NOMO-1 treated with dmso at 0.1 percent for 144 hours (cell line): ENCODE results near the gene BTBD7.
"Not testable (repeated sequence)": the region's sequence is repeated elsewhere in the genome, so short reads cannot be mapped to it uniquely, and the experiment has no call there.

Source experiments
- DNase-seq: peaks from one replicate; lab custom pipeline; 2025; ENCODE audit not compliant: unreplicated experiment; lab: John Stamatoyannopoulos, UW

The BTBD7 gene, protein sequence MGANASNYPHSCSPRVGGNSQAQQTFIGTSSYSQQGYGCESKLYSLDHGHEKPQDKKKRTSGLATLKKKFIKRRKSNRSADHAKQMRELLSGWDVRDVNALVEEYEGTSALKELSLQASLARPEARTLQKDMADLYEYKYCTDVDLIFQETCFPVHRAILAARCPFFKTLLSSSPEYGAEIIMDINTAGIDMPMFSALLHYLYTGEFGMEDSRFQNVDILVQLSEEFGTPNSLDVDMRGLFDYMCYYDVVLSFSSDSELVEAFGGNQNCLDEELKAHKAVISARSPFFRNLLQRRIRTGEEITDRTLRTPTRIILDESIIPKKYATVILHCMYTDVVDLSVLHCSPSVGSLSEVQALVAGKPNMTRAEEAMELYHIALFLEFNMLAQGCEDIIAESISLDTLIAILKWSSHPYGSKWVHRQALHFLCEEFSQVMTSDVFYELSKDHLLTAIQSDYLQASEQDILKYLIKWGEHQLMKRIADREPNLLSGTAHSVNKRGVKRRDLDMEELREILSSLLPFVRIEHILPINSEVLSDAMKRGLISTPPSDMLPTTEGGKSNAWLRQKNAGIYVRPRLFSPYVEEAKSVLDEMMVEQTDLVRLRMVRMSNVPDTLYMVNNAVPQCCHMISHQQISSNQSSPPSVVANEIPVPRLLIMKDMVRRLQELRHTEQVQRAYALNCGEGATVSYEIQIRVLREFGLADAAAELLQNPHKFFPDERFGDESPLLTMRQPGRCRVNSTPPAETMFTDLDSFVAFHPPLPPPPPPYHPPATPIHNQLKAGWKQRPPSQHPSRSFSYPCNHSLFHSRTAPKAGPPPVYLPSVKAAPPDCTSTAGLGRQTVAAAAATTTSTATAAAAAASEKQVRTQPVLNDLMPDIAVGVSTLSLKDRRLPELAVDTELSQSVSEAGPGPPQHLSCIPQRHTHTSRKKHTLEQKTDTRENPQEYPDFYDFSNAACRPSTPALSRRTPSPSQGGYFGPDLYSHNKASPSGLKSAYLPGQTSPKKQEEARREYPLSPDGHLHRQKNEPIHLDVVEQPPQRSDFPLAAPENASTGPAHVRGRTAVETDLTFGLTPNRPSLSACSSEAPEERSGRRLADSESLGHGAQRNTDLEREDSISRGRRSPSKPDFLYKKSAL

GRCh38 chr14:93332853-93333630 lies at the start of gene BTBD7:
BTBD7 (minus strand) TSS chr14:93333036; CDS start chr14:93296051, 36,985 bp downstream.
- peak; percentile 89 for DNase-seq

GRCh38 chr14:93381644-93382043 lies 48.8 kb upstream of the BTBD7 start:
- no peak for DNase-seq

- peak; percentile 47 for DNase-seq
Observed at GRCh38 chr14:93379831-93380230, 47.0 kb upstream of the BTBD7 start.

- peak; percentile 80 for DNase-seq
Observed at GRCh38 chr14:93375673-93376156, 42.9 kb upstream of the BTBD7 start.

DNA sequence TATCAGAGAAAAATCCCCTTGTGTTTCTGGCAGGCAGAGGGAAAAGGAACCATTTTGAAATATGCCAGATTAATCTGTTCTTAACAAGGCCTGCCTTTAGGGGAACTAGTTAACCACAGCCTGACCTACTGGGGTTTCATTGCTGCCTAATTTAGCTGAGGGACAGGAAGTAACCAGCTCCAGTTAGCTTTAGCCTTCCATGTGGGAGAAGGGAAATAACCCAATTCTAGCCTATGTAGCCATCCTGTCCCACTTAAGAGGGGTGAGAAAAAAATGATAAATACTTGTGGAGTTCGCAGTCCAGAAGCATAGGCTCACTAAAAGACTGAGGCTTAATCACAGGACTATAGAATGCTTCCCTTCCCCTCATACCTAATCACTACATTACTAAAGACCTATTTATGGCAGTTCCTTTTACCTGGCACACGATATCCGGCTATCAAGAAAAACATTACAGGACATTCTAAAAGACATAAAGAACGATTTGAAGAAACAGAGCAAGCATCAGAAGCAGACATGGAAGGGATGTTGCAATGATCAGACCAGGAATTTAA lies 37.0 kb upstream of the BTBD7 start:
- DNase-seq = peak; percentile 77

GRCh38 chr14:93368996-93369712 lies 36.3 kb upstream of the BTBD7 start:
- peak; percentile 37 for DNase-seq

DNA sequence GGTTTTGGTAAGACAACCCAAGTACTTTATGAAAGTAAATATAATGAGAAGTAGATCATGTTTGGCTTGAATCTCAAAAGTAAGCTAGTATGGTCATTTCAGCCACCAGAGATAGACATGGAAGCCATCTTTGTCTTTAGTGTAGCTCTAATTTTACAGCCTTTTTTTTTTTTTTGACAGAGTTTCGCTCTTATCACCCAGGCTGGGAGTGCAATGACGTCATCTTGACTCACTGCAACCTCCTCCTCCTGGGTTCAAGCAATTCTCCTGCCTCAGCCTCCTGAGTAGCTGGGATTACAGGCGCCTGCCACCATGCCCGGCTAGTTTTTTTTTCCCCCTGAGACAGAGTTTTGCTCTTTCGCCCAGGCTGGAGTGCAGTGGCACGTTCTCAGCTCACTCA lies 22.0 kb upstream of the BTBD7 start:
- DNase-seq = not testable (repeated sequence)

- DNase-seq = no peak
Observed at GRCh38 chr14:93348292-93348691, 15.5 kb upstream of the BTBD7 start.

DNA sequence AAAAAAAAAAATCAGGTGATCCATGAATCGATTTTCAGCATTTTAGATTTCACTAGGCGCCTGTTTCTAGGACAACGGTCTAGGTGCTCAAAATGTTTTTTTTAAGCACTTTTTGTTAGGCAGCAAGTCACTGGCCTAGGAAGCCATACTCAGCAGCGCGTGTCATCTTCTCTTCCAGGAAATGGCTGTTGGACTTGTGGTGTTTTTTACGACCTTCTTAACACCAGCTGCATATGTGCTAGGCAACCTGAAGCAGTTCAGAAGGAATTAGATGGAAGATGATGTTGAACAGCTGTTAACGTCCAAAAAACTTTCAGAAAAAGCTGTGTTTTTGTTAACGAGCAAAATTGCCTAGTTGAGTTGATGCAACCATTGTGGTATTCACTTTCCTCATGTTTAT lies 15.0 kb upstream of the BTBD7 start:
- DNase-seq = no peak

- DNase-seq = no peak
Observed at GRCh38 chr14:93346926-93347721, 14.3 kb upstream of the BTBD7 start, which contains the start of gene COX8C. COX8C (plus strand) TSS chr14:93347182; CDS start chr14:93347269, 87 bp downstream.

DNA sequence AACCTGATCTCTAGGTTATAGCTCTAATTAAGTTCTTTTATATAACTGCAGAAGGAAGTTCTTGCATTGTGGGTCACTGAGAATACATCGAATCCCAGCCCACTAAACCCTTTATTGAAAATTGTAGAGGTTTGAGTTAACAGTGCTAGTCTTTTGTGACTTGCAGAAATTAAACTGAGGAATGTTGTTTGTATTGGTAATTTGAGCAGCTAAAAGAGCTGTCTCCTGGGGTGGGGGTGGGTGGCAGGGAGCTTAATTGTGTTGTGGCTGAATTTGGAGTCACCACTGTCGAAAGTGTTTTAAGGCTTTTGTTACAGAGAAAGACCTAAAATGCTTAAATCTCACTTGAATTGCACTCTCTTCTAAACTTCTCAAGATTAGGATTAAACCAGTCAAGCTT lies 11.0 kb upstream of the BTBD7 start:
- DNase-seq = no peak

- DNase-seq = peak; percentile 40
Observed at GRCh38 chr14:93343266-93343665, 10.4 kb upstream of the BTBD7 start.

GRCh38 chr14:93337884-93338283 lies 5.0 kb upstream of the BTBD7 start:
- DNase-seq = no peak

DNA sequence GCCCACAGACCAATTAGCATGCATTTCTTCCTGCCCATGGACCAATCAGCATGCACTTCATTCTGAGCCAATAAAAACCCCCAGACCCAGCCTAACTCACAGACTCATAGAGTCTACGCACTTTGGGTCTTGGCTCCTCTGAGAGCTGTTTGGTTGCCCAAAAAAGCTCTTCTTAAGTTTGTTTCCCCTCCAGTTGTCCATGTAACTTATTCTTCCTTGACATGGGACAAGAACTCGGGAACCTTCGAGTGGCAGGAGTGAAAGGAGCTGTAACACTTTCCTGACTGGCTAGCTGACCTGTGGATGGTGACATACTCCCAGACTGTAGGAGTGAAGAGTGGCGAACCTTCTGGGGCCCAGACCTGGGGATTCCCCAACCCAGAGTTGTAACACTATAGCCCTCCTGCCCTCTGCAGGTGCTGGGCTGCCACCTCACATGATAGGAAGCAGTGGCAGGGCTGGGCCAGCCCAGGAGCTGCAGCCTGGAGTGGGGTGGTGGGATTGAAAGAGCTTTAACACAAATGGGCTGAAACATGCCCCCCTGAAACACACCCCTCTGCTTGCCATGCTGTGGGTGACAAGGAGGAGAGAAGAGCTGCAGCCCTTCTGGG lies 4.4 kb upstream of the BTBD7 start:
- no peak for DNase-seq

DNA sequence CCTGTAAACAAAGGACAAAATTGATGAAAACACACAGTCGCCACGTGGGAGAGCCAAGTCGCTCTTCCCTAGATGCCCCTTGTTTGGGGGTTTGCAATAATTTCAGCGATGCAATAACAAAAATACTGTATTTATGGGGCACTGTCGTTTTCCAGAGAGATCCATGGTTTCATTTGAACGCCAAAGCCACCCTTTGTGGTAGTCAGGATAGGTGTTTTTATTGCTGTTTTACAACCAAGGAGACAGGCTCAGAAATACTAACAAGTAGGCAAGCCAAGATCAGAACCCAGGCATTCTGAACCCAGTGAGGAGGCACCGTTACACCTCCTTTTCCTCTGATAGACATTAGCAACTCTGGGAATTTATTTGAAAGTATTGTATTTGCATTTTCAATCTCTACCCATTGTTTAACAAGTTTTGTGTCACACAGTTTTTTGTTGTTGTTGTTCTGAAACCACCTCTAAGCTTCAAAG lies 831 bp upstream of the BTBD7 start:
- DNase-seq = no peak

DNA sequence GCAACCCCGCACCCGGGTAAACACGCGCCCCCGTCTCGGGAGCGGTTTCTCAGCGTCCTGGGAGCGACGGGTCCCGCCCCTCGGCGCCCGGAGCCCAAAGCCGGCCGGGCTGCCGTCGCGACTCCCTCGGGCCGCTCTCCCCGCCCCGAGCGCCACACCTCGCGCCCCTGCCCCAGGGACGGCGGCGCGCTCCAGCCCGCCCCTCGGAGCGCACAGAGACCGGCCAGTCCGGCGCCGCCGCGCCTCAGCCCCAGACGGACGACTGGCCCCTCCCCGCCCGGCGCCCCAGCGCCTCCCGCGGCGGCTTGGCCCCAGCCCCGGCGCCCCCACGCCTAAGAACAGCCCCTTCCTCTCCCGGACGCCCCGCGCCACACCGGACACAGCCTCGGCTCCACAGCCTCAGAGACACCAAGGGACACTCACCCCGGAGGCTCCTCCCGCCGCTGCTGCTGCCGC lies 411 bp downstream of the BTBD7 start:
- no peak for DNase-seq

- no peak for DNase-seq
Observed at GRCh38 chr14:93331728-93332396, 974 bp downstream of the BTBD7 start.
